HCT116 (cell line): ENCODE results near the gene ZWILCH. TPM values are rescaled to one million over a fixed set of nuclear protein-coding genes. Genes with fewer than 3 reads are reported as not detected.

Experiments
- ATAC-seq: fragments of 200-7000 bp; cut with Tn5 transposase; 2 replicates; pipeline ENCODE4 v1.9.1; 2020; ENCODE audit warnings: mild to moderate bottlenecking, moderate library complexity
- BruUV-seq: library from RNA; stranded (reverse); fragments of 400-500 nt; replicated peaks from 2 replicates; lab custom pipeline; 2021; lab: Mats Ljungman, UMichigan
- CTCF ChIA-PET: fragments of 300-600 bp; sonication (Branson Sonifier 250); formaldehyde crosslinking; loops from one replicate; lab custom pipeline; 2021; ENCODE audit warnings: antibody characterized with exemption; lab: Charles Lee
- POLR2A ChIA-PET: fragments of 300-600, 350-600 bp; sonication (Branson Sonifier 250); formaldehyde crosslinking; loops from one replicate; lab custom pipeline; 2021; ENCODE audit warnings: antibody characterized with exemption; lab: Charles Lee
- RAD21 ChIA-PET, 2 experiments: fragments of 300-600 bp; sonication (Branson Sonifier 250); formaldehyde crosslinking; loops; one replicate each; lab custom pipeline; 2023; ENCODE audit warnings: low total read pairs in 2 of 2; ENCODE audit not compliant: uncharacterized antibody in 2 of 2, unreplicated experiment in 2 of 2, low non-redundant PET in 1 of 2; lab: Charles Lee
- DNase-seq: peaks from one replicate; pipeline ENCODE4 v3.0.0-alpha.2; 2010; ENCODE audit warnings: low read depth, low spot score
- H2AFZ ChIP-seq: fragments of 200-600 bp; shearing (Covaris generic), sonication (generic); 2 replicates; pipeline ENCODE4 v1.6.1; 2017; ENCODE audit warnings: low read depth, mixed run types, mixed read lengths, antibody characterized with exemption, low read length; ENCODE audit not compliant: poor library complexity, severe bottlenecking
- H3K27ac ChIP-seq: 2 replicates; pipeline ENCODE4 v1.5.1; 2012; ENCODE audit warnings: low read depth, low read length
- H3K27me3 ChIP-seq: fragments of 200-600 bp; sonication (generic); 2 replicates; pipeline ENCODE4 v1.6.1; 2016; ENCODE audit warnings: mixed run types, low read length, mixed read lengths; ENCODE audit not compliant: insufficient read depth
- H3K36me3 ChIP-seq, 2 experiments: fragments of 200-500 bp in 1 of 2; fragments of 200-600 bp in 1 of 2; sonication (Bioruptor generic) in 1 of 2; sonication (generic) in 1 of 2; 2 replicates each; pipeline versions ENCODE4 v1.5.1 to v1.6.1; 2014 to 2016; ENCODE audit warnings: low read length in 2 of 2, inconsistent platforms in 1 of 2, mixed read lengths in 1 of 2, mixed run types in 1 of 2; ENCODE audit not compliant: insufficient read depth in 2 of 2, control insufficient read depth in 1 of 2
- H3K4me1 ChIP-seq, 2 experiments: fragments of 200-600 bp in 1 of 2; sonication (generic) in 1 of 2; 2 replicates each; pipeline versions ENCODE4 v1.5.1 to v1.6.1; 2012 to 2017; ENCODE audit warnings: low read length in 2 of 2, inconsistent platforms in 1 of 2, mild to moderate bottlenecking in 1 of 2, mixed read lengths in 1 of 2, mixed run types in 1 of 2, moderate library complexity in 1 of 2; ENCODE audit not compliant: insufficient read depth in 2 of 2, control insufficient read depth in 1 of 2
- H3K4me2 ChIP-seq: fragments of 200-600 bp; sonication (generic); 2 replicates; pipeline ENCODE4 v1.6.1; 2017; ENCODE audit warnings: mixed run types, low read length, mixed read lengths
- H3K4me3 ChIP-seq, 2 experiments: fragments of 200-600 bp in 1 of 2; sonication (generic) in 1 of 2; replicated peaks in 1 of 2; 2 replicates each; pipeline ENCODE4 v1.5.1; 2011 to 2016; ENCODE audit warnings: low read length in 2 of 2, control low read depth in 1 of 2, low read depth in 1 of 2, mild to moderate bottlenecking in 1 of 2, mixed read lengths in 1 of 2, mixed run types in 1 of 2
- H3K79me2 ChIP-seq: fragments of 200-600 bp; sonication (generic); 2 replicates; pipeline ENCODE4 v1.6.1; 2017; ENCODE audit warnings: mild to moderate bottlenecking, mixed run types, low read length, moderate library complexity, mixed read lengths; ENCODE audit not compliant: insufficient read depth
- H3K9ac ChIP-seq: fragments of 200-600 bp; sonication (generic); 2 replicates; pipeline ENCODE4 v1.6.1; 2016; ENCODE audit warnings: low read length, mixed read lengths
- H3K9me2 ChIP-seq: fragments of 200-600 bp; sonication (generic), shearing (Covaris generic); 2 replicates; pipeline ENCODE4 v1.6.1; 2017; ENCODE audit warnings: mixed run types, mild to moderate bottlenecking, moderate library complexity; ENCODE audit not compliant: insufficient read depth
- H3K9me3 ChIP-seq, 2 experiments: fragments of 200-500 bp in 1 of 2; fragments of 200-600 bp in 1 of 2; sonication (Bioruptor generic) in 1 of 2; sonication (generic) in 1 of 2; 2 replicates each; pipeline ENCODE4 v1.6.1; 2014 to 2017; ENCODE audit warnings: low read length in 2 of 2, mixed read lengths in 2 of 2, inconsistent platforms in 1 of 2, low read depth in 1 of 2, mild to moderate bottlenecking in 1 of 2, mixed run types in 1 of 2, moderate library complexity in 1 of 2; ENCODE audit not compliant: control insufficient read depth in 1 of 2, insufficient read depth in 1 of 2
- H4K20me1 ChIP-seq: fragments of 200-600 bp; sonication (generic), shearing (Covaris generic); 2 replicates; pipeline ENCODE4 v1.6.1; 2017; ENCODE audit warnings: mixed run types, mild to moderate bottlenecking, moderate library complexity; ENCODE audit not compliant: insufficient read depth
- CBX3 ChIP-seq: IDR thresholded peaks from 2 replicates; pipeline ENCODE4 v1.6.1; 2012; ENCODE audit warnings: low read depth
- CEBPB ChIP-seq: IDR thresholded peaks from 2 replicates; pipeline ENCODE4 v1.6.1; 2012; ENCODE audit warnings: low read depth
- CTCF ChIP-seq, 3 experiments: fragments of 200-600 bp in 1 of 3; sonication (generic) in 1 of 3; IDR thresholded peaks in 2 of 3; conservative IDR thresholded peaks in 1 of 3; 2 replicates each; pipeline ENCODE4 v1.5.1; 2012 to 2017; ENCODE audit warnings: low read depth in 2 of 3, low read length in 2 of 3, antibody characterized with exemption in 1 of 3, borderline replicate concordance in 1 of 3, control low read depth in 1 of 3, mild to moderate bottlenecking in 1 of 3, mixed read lengths in 1 of 3, mixed run types in 1 of 3, moderate library complexity in 1 of 3; ENCODE audit not compliant: insufficient read depth in 1 of 3
- ELF1 ChIP-seq: IDR thresholded peaks from 2 replicates; pipeline ENCODE4 v1.6.1; 2012; ENCODE audit warnings: low read depth, borderline replicate concordance
- EZH2 ChIP-seq: fragments of 200-600 bp; sonication (generic); IDR thresholded peaks from 2 replicates; pipeline ENCODE4 v1.6.1; 2017; ENCODE audit warnings: antibody characterized with exemption, mixed run types
- EZH2phosphoT487 ChIP-seq: fragments of 200-600 bp; IDR thresholded peaks from 2 replicates; pipeline ENCODE4 v1.6.1; 2018; ENCODE audit warnings: antibody characterized with exemption, borderline replicate concordance
- FOSL1 ChIP-seq: IDR thresholded peaks from 2 replicates; pipeline ENCODE4 v1.6.1; 2012; ENCODE audit warnings: low read depth
- JUND ChIP-seq: IDR thresholded peaks from 2 replicates; pipeline ENCODE4 v1.6.1; 2012
- RAD21 ChIP-seq: IDR thresholded peaks from 2 replicates; pipeline ENCODE4 v1.6.1; 2012; ENCODE audit warnings: low read depth, mild to moderate bottlenecking
- SIN3A ChIP-seq: IDR thresholded peaks from 2 replicates; pipeline ENCODE4 v1.6.1; 2012; ENCODE audit warnings: low read depth
- SP1 ChIP-seq: IDR thresholded peaks from 2 replicates; pipeline ENCODE4 v1.6.1; 2012; ENCODE audit warnings: low read depth
- SRF ChIP-seq: IDR thresholded peaks from 2 replicates; pipeline ENCODE4 v1.6.1; 2012; ENCODE audit warnings: low read depth
- TCF7L2 ChIP-seq: IDR thresholded peaks from 2 replicates; pipeline ENCODE4 v1.7.0; 2011; ENCODE audit warnings: borderline replicate concordance, inconsistent platforms; ENCODE audit not compliant: insufficient read depth, insufficient read length; ENCODE audit errors: extremely low read depth
- YY1 ChIP-seq: IDR thresholded peaks from 2 replicates; pipeline ENCODE4 v1.6.1; 2011; ENCODE audit warnings: low read length, low read depth, moderate library complexity, mild to moderate bottlenecking; ENCODE audit not compliant: insufficient replicate concordance; ENCODE audit errors: extremely low read depth
- ZFX ChIP-seq: fragments of 450-650 bp; IDR thresholded peaks from 2 replicates; pipeline ENCODE4 v1.6.1; 2017
- intact Hi-C: fragments of 100-400 bp; cut with micrococcal nuclease; formaldehyde crosslinking; loops from 2 replicates; pipeline ENCODE4 v1.10.0; 2022
- total RNA-seq: library from RNA; stranded (reverse); gene quantifications from one replicate; pipeline ENCODE4 v1.2.1, GENCODE V29; 2021; ENCODE audit not compliant: unreplicated experiment
- TF ChIP-seq, protein P1 (sequence below): IDR thresholded peaks from 2 replicates; pipeline ENCODE4 v1.6.1; 2011; ENCODE audit warnings: mild to moderate bottlenecking, low read length, moderate library complexity; ENCODE audit not compliant: insufficient replicate concordance; ENCODE audit errors: extremely low read depth
- TF ChIP-seq, protein P2 (sequence below): IDR thresholded peaks from 2 replicates; pipeline ENCODE4 v1.6.1; 2012

Gene ZWILCH
- total RNA-seq, 1 experiment from 2014 or later, result 25.8 TPM

DNA sequence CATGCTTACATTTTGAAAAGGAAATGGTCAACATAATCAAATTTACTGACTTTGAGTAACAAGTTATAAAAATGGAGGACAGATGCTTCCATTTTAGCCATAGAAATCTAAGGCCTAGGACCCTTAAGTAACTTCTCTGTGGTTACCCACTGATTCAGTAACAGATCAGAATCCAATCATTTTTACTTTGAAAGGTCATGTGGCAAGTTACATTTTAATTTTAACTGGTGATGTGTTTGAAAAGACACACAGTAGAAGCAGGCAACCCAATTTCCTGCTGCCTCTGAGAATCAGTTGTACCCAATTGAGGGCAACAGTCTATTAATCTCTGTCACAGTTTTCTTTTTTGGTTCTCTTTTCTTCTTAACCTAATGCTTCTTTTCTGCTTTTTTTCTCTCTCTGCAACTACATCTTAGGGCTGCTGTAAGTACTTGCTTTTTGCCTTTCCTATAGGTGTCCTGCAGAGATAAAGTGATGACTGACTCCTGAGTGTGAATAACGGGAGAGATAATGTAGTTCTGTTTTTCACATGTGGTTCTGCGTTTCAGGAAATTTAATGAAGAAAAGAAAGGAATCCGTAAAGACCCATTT lies 3.3 kb downstream of the ZWILCH start:
- ATAC-seq (no peak), DNase-seq (no peak)
- RAD21 ChIA-PET, result no interaction called here
- H3K4me2 ChIP-seq, result no peak overlapping the region
- peaks cover 10 to 11% of the 10 kb centered on the region in 2 experiments for H3K36me3 ChIP-seq
- no peaks in the 10 kb centered on the region for H4K20me1 ChIP-seq
- intact Hi-C loops, result no loop called here
- H2AFZ ChIP-seq, result no peak overlapping the region
- H3K27me3 ChIP-seq, result no peaks in the 10 kb centered on the region
- CTCF ChIA-PET, result no interaction called here
- POLR2A ChIA-PET, result no interaction called here
- peaks cover 55% of the 10 kb centered on the region for H3K79me2 ChIP-seq
- H3K4me1 ChIP-seq, result peaks cover 1 to 11% of the 10 kb centered on the region in 2 experiments; a peak in 3 of 4 replicates
- H3K9me2 ChIP-seq, result no peaks in the 10 kb centered on the region
- no peak overlapping the region for H3K27ac ChIP-seq
- no peak overlapping the region for H3K4me3 ChIP-seq
- no peak overlapping the region for H3K9ac ChIP-seq
- BruUV-seq, result no TSS peak
- no peak for TF ChIP-seq YY1
- no peak for TF ChIP-seq EZH2
- TF ChIP-seq, protein P1, sequence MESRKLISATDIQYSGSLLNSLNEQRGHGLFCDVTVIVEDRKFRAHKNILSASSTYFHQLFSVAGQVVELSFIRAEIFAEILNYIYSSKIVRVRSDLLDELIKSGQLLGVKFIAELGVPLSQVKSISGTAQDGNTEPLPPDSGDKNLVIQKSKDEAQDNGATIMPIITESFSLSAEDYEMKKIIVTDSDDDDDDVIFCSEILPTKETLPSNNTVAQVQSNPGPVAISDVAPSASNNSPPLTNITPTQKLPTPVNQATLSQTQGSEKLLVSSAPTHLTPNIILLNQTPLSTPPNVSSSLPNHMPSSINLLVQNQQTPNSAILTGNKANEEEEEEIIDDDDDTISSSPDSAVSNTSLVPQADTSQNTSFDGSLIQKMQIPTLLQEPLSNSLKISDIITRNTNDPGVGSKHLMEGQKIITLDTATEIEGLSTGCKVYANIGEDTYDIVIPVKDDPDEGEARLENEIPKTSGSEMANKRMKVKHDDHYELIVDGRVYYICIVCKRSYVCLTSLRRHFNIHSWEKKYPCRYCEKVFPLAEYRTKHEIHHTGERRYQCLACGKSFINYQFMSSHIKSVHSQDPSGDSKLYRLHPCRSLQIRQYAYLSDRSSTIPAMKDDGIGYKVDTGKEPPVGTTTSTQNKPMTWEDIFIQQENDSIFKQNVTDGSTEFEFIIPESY, result no peak
- no peak for TF ChIP-seq ELF1
- no peak for TF ChIP-seq FOSL1
- TF ChIP-seq SRF, result no peak
- no peak for TF ChIP-seq JUND
- TF ChIP-seq, protein P2, sequence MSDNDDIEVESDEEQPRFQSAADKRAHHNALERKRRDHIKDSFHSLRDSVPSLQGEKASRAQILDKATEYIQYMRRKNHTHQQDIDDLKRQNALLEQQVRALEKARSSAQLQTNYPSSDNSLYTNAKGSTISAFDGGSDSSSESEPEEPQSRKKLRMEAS, result no peak
- no peak for TF ChIP-seq SIN3A
- no peak for TF ChIP-seq EZH2phosphoT487
- TF ChIP-seq CBX3, result no peak
- no peak for TF ChIP-seq CEBPB
- no peak for TF ChIP-seq TCF7L2
- TF ChIP-seq SP1, result no peak
- no peak for TF ChIP-seq RAD21
- TF ChIP-seq CTCF (IDR thresholded peaks at IDR 0.05 in 2 of 3, conservative IDR thresholded peaks at IDR 0.05 in 1 of 3; ENCODE audit: borderline replicate concordance in 1 of 3, insufficient read depth in 1 of 3, low read depth in 2 of 3, low read length in 2 of 3), result no peak
- TF ChIP-seq ZFX, result no peak
- no peaks in the 10 kb centered on the region for H3K9me3 ChIP-seq
